ENCODE results near the gene LLGL2.

Gene LLGL2

GRCh38 chr17:75485688-75486087 lies 39.8 kb upstream of the LLGL2 start:
- no peak for DNase-seq (ENCODE audit: low read depth, low spot score)
- Histone ChIP-seq H3K4me3 (ENCODE audit: low read length) (no peak overlapping the region), H3K27ac (ENCODE audit: low read length) (no peak overlapping the region), H3K36me3 (ENCODE audit: control insufficient read depth, insufficient read depth, low read length) (no peaks in the 10 kb centered on the region), H3K4me1 (ENCODE audit: control insufficient read depth, insufficient read depth, low read length) (no peaks in the 10 kb centered on the region), H3K27me3 (ENCODE audit: control insufficient read depth, insufficient read depth, low read length) (no peaks in the 10 kb centered on the region), H3K9me3 (ENCODE audit: control insufficient read depth, insufficient read depth, low read length) (no peaks in the 10 kb centered on the region)
- no CpG with 5 or more reads among the region's 12 CpGs for WGBS (ENCODE audit: insufficient coverage, insufficient read length)

DNA sequence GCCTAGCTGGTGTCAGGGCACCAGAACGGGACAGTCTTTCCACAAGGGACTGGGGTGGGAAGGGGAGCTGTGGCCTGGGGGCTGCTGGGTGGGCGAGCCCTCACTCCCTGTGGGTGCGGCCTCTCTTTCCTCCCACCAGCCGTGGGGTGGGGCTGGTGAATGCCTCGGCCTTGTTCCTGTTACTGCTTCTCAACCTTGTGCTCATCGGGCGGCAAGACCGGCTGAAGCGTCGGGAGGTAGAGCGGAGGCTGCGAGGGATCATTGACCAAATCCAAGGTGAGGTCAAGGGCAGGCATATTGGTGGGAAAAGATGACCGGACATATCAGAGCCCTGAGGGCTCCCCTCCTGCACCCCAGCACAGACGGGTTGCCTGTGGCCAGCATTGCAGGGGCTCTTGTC lies 39.3 kb upstream of the LLGL2 start:
- no CpG with 5 or more reads among the region's 14 CpGs for WGBS (ENCODE audit: insufficient coverage, insufficient read length)
- Histone ChIP-seq H3K27me3 (ENCODE audit: control insufficient read depth, insufficient read depth, low read length) (no peaks in the 10 kb centered on the region), H3K4me3 (ENCODE audit: low read length) (no peak overlapping the region), H3K9me3 (ENCODE audit: control insufficient read depth, insufficient read depth, low read length) (no peaks in the 10 kb centered on the region), H3K36me3 (ENCODE audit: control insufficient read depth, insufficient read depth, low read length) (no peaks in the 10 kb centered on the region), H3K27ac (ENCODE audit: low read length) (no peak overlapping the region), H3K4me1 (ENCODE audit: control insufficient read depth, insufficient read depth, low read length) (no peaks in the 10 kb centered on the region)
- no peak for DNase-seq (ENCODE audit: low read depth, low spot score)

GRCh38 chr17:75486951-75487350 lies 38.5 kb upstream of the LLGL2 start:
- no CpG with 5 or more reads among the region's 5 CpGs for WGBS (ENCODE audit: insufficient coverage, insufficient read length)
- H3K27ac ChIP-seq (ENCODE audit: low read length): no peak overlapping the region

GRCh38 chr17:75487351-75488070 lies 38.0 kb upstream of the LLGL2 start:
- Histone ChIP-seq H3K36me3 (ENCODE audit: control insufficient read depth, insufficient read depth, low read length) (peaks cover 7% of the 10 kb centered on the region), H3K27me3 (ENCODE audit: control insufficient read depth, insufficient read depth, low read length) (no peaks in the 10 kb centered on the region), H3K4me3 (ENCODE audit: low read length) (no peak overlapping the region), H3K9me3 (ENCODE audit: control insufficient read depth, insufficient read depth, low read length) (no peaks in the 10 kb centered on the region), H3K27ac (ENCODE audit: low read length) (no peak overlapping the region), H3K4me1 (ENCODE audit: control insufficient read depth, insufficient read depth, low read length) (no peaks in the 10 kb centered on the region)
- no CpG with 5 or more reads among the region's 12 CpGs for WGBS (ENCODE audit: insufficient coverage, insufficient read length)
- DNase-seq (ENCODE audit: low read depth, low spot score): no peak

More at GRCh38 chr17:75486951-75487350, 38.5 kb upstream of the LLGL2 start:
- no peak for DNase-seq (ENCODE audit: low read depth, low spot score)
- H3K27me3 ChIP-seq (ENCODE audit: control insufficient read depth, insufficient read depth, low read length): no peaks in the 10 kb centered on the region
- H3K36me3 ChIP-seq (ENCODE audit: control insufficient read depth, insufficient read depth, low read length): peaks cover 4% of the 10 kb centered on the region
- H3K4me3 ChIP-seq (ENCODE audit: low read length): no peak overlapping the region
- no peaks in the 10 kb centered on the region for H3K9me3 ChIP-seq (ENCODE audit: control insufficient read depth, insufficient read depth, low read length)
- H3K4me1 ChIP-seq (ENCODE audit: control insufficient read depth, insufficient read depth, low read length): no peaks in the 10 kb centered on the region

- Histone ChIP-seq H3K4me1 (ENCODE audit: control insufficient read depth, insufficient read depth, low read length) (no peaks in the 10 kb centered on the region), H3K36me3 (ENCODE audit: control insufficient read depth, insufficient read depth, low read length) (peaks cover 8% of the 10 kb centered on the region)
- WGBS (ENCODE audit: insufficient coverage, insufficient read length): no CpG with 5 or more reads among the region's 24 CpGs
Observed at GRCh38 chr17:75488693-75489510, 36.6 kb upstream of the LLGL2 start.

GRCh38 chr17:75489511-75489955 lies 36.0 kb upstream of the LLGL2 start:
- WGBS (ENCODE audit: insufficient coverage, insufficient read length): no CpG with 5 or more reads among the region's 14 CpGs
- Histone ChIP-seq H3K27me3 (ENCODE audit: control insufficient read depth, insufficient read depth, low read length) (no peaks in the 10 kb centered on the region), H3K4me1 (ENCODE audit: control insufficient read depth, insufficient read depth, low read length) (no peaks in the 10 kb centered on the region), H3K36me3 (ENCODE audit: control insufficient read depth, insufficient read depth, low read length) (peaks cover 13% of the 10 kb centered on the region), H3K9me3 (ENCODE audit: control insufficient read depth, insufficient read depth, low read length) (no peaks in the 10 kb centered on the region), H3K4me3 (ENCODE audit: low read length) (no peak overlapping the region), H3K27ac (ENCODE audit: low read length) (no peak overlapping the region)
- no peak for DNase-seq (ENCODE audit: low read depth, low spot score)

More at GRCh38 chr17:75488693-75489510, 36.6 kb upstream of the LLGL2 start:
- Histone ChIP-seq H3K9me3 (ENCODE audit: control insufficient read depth, insufficient read depth, low read length) (no peaks in the 10 kb centered on the region), H3K27me3 (ENCODE audit: control insufficient read depth, insufficient read depth, low read length) (no peaks in the 10 kb centered on the region), H3K27ac (ENCODE audit: low read length) (no peak overlapping the region), H3K4me3 (ENCODE audit: low read length) (no peak overlapping the region)
- no peak for DNase-seq (ENCODE audit: low read depth, low spot score)

DNA sequence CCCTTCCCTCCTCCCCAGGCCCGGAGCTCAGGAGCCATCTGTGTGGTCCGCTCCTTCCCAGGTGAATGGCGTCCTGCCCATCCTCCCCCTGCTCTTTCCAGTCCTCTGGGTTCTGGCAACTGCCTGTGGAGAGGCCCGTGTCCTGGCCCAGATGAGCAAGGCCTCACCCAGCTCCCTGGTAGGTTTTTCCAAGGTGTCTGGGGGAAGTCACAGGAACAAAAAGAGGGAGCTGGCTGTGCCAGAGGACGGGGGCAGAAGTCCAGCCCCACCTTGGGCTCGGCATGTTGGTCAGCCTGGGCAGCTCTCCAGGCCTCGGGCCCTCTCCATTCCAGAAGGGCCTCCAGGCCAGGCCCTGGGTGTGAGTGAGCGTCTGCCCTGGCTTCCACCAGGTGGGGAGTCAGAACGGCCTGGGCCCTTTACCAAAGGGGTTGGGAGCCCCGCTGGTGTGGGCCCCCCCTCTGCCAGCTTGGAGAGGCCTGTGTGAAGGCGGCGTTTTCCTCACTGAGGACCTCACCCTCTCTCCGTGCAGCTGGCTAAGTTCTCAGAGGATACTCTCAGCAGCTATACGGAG lies 35.2 kb upstream of the LLGL2 start:
- Histone ChIP-seq H3K27me3 (ENCODE audit: control insufficient read depth, insufficient read depth, low read length) (no peaks in the 10 kb centered on the region), H3K27ac (ENCODE audit: low read length) (no peak overlapping the region), H3K36me3 (ENCODE audit: control insufficient read depth, insufficient read depth, low read length) (peaks cover 16% of the 10 kb centered on the region), H3K4me3 (ENCODE audit: low read length) (no peak overlapping the region), H3K9me3 (ENCODE audit: control insufficient read depth, insufficient read depth, low read length) (no peaks in the 10 kb centered on the region), H3K4me1 (ENCODE audit: control insufficient read depth, insufficient read depth, low read length) (no peaks in the 10 kb centered on the region)
- WGBS (ENCODE audit: insufficient coverage, insufficient read length): no CpG with 5 or more reads among the region's 14 CpGs
- DNase-seq (ENCODE audit: low read depth, low spot score): no peak

DNA sequence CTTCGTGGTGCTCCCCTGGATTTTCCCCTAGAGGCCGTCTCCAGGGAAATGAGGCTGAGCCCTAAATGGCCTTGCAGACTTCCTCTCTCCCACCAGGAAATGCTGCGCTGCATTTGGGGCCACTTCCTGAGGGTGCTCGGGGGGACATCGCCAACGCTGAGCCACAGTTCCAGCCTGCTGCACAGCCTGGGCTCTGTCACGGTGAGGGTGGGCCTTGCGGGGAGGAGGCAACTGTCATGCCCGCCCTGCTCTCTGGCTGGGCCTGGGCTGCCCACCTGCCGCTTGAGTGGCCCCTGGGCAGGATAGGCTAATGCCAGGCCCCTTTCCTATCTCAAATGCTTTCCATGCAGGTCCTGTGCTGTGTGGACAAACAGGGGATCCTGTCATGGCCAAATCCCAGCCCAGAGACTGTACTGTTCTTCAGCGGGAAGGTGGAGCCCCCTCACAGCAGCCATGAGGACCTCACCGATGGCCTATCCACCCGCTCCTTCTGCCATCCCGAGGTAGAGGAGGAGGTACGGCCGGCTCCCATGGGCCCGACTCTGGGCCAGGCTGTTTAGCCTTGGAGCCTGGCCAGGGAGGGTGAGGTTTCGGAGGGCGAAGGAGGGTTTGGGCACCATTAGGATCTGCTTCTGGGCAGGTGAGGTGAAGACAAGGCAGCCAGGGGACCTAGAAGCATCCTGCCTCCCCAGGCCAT lies 34.4 kb upstream of the LLGL2 start:
- H3K9me3 ChIP-seq (ENCODE audit: control insufficient read depth, insufficient read depth, low read length): no peaks in the 10 kb centered on the region
- no peaks in the 10 kb centered on the region for H3K27me3 ChIP-seq (ENCODE audit: control insufficient read depth, insufficient read depth, low read length)
- peaks cover 16% of the 10 kb centered on the region for H3K36me3 ChIP-seq (ENCODE audit: control insufficient read depth, insufficient read depth, low read length)
- no peak overlapping the region for H3K4me3 ChIP-seq (ENCODE audit: low read length)
- H3K27ac ChIP-seq (ENCODE audit: low read length): no peak overlapping the region
- no CpG with 5 or more reads among the region's 19 CpGs for WGBS (ENCODE audit: insufficient coverage, insufficient read length)
- no peak for DNase-seq (ENCODE audit: low read depth, low spot score)
- H3K4me1 ChIP-seq (ENCODE audit: control insufficient read depth, insufficient read depth, low read length): no peaks in the 10 kb centered on the region

DNA sequence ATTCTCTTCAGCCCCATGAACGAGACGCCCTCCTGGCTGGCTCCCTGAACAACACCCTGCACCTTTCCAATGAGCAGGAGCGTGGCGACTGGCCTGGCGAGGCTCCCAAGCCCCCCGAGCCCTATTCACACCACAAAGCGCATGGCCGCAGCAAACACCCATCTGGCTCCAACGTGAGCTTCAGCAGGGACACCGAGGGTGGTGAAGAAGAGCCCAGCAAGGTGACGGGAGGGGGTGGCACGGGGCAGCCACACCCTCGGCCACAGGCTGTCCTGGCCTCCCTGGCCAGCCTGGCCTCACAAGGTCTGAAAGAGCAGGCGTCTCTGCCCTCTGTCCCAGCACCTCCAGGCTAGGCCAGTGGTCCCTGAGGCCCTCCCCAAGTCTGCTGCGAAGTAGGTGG lies 33.8 kb upstream of the LLGL2 start:
- Histone ChIP-seq H3K9me3 (ENCODE audit: control insufficient read depth, insufficient read depth, low read length) (no peaks in the 10 kb centered on the region), H3K4me3 (ENCODE audit: low read length) (no peak overlapping the region), H3K4me1 (ENCODE audit: control insufficient read depth, insufficient read depth, low read length) (no peaks in the 10 kb centered on the region), H3K27me3 (ENCODE audit: control insufficient read depth, insufficient read depth, low read length) (no peaks in the 10 kb centered on the region), H3K27ac (ENCODE audit: low read length) (no peak overlapping the region), H3K36me3 (ENCODE audit: control insufficient read depth, insufficient read depth, low read length) (peaks cover 16% of the 10 kb centered on the region)
- WGBS (ENCODE audit: insufficient coverage, insufficient read length): no CpG with 5 or more reads among the region's 15 CpGs
- no peak for DNase-seq (ENCODE audit: low read depth, low spot score)

GRCh38 chr17:75492555-75493168 lies 32.8 kb upstream of the LLGL2 start:
- no peak for DNase-seq (ENCODE audit: low read depth, low spot score)
- H3K27ac ChIP-seq (ENCODE audit: low read length): no peak overlapping the region
- WGBS (ENCODE audit: insufficient coverage, insufficient read length): no CpG with 5 or more reads among the region's 23 CpGs
- H3K36me3 ChIP-seq (ENCODE audit: control insufficient read depth, insufficient read depth, low read length): peaks cover 16% of the 10 kb centered on the region
- no peaks in the 10 kb centered on the region for H3K27me3 ChIP-seq (ENCODE audit: control insufficient read depth, insufficient read depth, low read length)
- no peak overlapping the region for H3K4me3 ChIP-seq (ENCODE audit: low read length)
- no peaks in the 10 kb centered on the region for H3K9me3 ChIP-seq (ENCODE audit: control insufficient read depth, insufficient read depth, low read length)
- no peaks in the 10 kb centered on the region for H3K4me1 ChIP-seq (ENCODE audit: control insufficient read depth, insufficient read depth, low read length)
